ENCODE results near the gene TECPR1. TPM values are rescaled to one million over a fixed set of nuclear protein-coding genes. Genes with fewer than 3 reads are reported as not detected.

Gene TECPR1
- total and polyA plus RNA-seq, 2 of the 8 experiments (the other 6 are each of a cell fraction or from before 2014, with no cell fraction given): 1.3 to 11.1 TPM

GRCh38 chr7:98230746-98231471, 21.1 kb downstream of the TECPR1 start:
- Histone ChIP-seq H3K23me2 (ENCODE audit: low read depth, low read length) (no peaks in the 10 kb centered on the region), H3K4me2 (ENCODE audit: insufficient read depth in 1 of 2, low read depth in 2 of 2, low read length in 2 of 2) (no peak overlapping the region), H3K27me3 (replicated peaks in 1 of 4; ENCODE audit: control insufficient read depth in 3 of 4, extremely low read depth in 1 of 4, insufficient read depth in 3 of 4, low read length in 3 of 4) (no peaks in the 10 kb centered on the region), H2BK120ac (replicated peaks; ENCODE audit: low read depth, low read length) (no peak overlapping the region), H3K36me3 (ENCODE audit: control insufficient read depth in 2 of 4, insufficient read depth in 4 of 4, low read length in 3 of 4) (no peaks in the 10 kb centered on the region), H3K79me1 (ENCODE audit: low read depth, low read length) (no peaks in the 10 kb centered on the region), H3K14ac (ENCODE audit: insufficient read length) (no peak overlapping the region), H2AFZ (ENCODE audit: low read length) (no peak overlapping the region), H3K4me1 (replicated peaks in 1 of 4; ENCODE audit: control insufficient read depth in 3 of 4, insufficient read depth in 4 of 4, low read length in 3 of 4) (no peaks in the 10 kb centered on the region; a peak in 3 of 7 replicates), H2BK20ac (ENCODE audit: low read length) (no peak overlapping the region), H4K91ac (replicated peaks; ENCODE audit: insufficient read length, low read length) (no peak overlapping the region), H3K4me3 (ENCODE audit: extremely low read depth in 1 of 4, insufficient read depth in 2 of 4, low read depth in 3 of 4, low read length in 4 of 4) (no peak overlapping the region), H3K9ac (replicated peaks in 1 of 4; ENCODE audit: extremely low read depth in 1 of 4, low read depth in 3 of 4, low read length in 3 of 4) (no peak overlapping the region), H3K9me3 (ENCODE audit: insufficient read depth in 2 of 2, low read depth in 1 of 2, low read length in 1 of 2) (no peaks in the 10 kb centered on the region), H3K4ac (replicated peaks; ENCODE audit: insufficient read length, low read depth, low read length) (no peak overlapping the region), H4K8ac (ENCODE audit: extremely low read depth, insufficient read depth, low read length) (no peak overlapping the region; the same call in 1 of the 2 replicates), H3K18ac (ENCODE audit: extremely low read depth, low read length) (no peak overlapping the region), H4K5ac (ENCODE audit: insufficient read length, low read depth, low read length) (no peak overlapping the region), H2BK12ac (ENCODE audit: low read depth, low read length) (no peak overlapping the region), H3K56ac (replicated peaks; ENCODE audit: insufficient read length, low read depth, low read length) (no peak overlapping the region), H2BK15ac (ENCODE audit: low read length) (no peak overlapping the region), H3K79me2 (ENCODE audit: control insufficient read depth in 1 of 2, insufficient read depth in 2 of 2, low read length in 2 of 2) (no peaks in the 10 kb centered on the region), H3K27ac (ENCODE audit: low read depth, low read length) (no peak overlapping the region), H4K20me1 (replicated peaks in 1 of 2; ENCODE audit: control insufficient read depth in 1 of 2, insufficient read depth in 2 of 2, low read length in 2 of 2) (peaks cover 2 to 3% of the 10 kb centered on the region in 2 experiments), H2AK5ac (ENCODE audit: low read depth, low read length) (no peak overlapping the region), H2BK5ac (ENCODE audit: low read depth, low read length) (no peak overlapping the region), H3K23ac (ENCODE audit: insufficient read length) (no peak overlapping the region)
- CTCF ChIA-PET (ENCODE audit: partially characterized antibody): interaction anchor here (1.0 kb wide), 2 partner anchors 9 to 18 kb away, joined by 3 to 4 read pairs; no protein-coding TSS in a partner anchor
- 93% methylated on average over 25 of the region's 30 CpGs; no CpG with 5 or more reads in 1 of the 2 experiments for WGBS, 2 experiments (ENCODE audit: extremely low coverage in 1 of 2, insufficient coverage in 1 of 2, insufficient read length in 1 of 2, insufficient replicate concordance in 2 of 2, low coverage in 1 of 2, low lambda C conversion rate in 2 of 2, missing lambda C conversion rate in 1 of 2)
- TF ChIP-seq ZNF274 (IDR thresholded peaks at IDR 0.05; ENCODE audit: borderline replicate concordance, extremely low read depth, low read length) (no peak), POLR2A (IDR thresholded peaks at IDR 0.05; ENCODE audit: control extremely low read depth in 1 of 2, low read depth in 2 of 2, low read length in 2 of 2) (no peak), JUN (IDR thresholded peaks at IDR 0.05; ENCODE audit: low read depth, low read length) (no peak), NRF1 (IDR thresholded peaks at IDR 0.05; ENCODE audit: low read depth, low read length) (no peak), CBX5 (IDR thresholded peaks at IDR 0.05; ENCODE audit: low read depth, low read length) (no peak), SUZ12 (IDR thresholded peaks at IDR 0.05; ENCODE audit: low read length) (no peak), SP1 (IDR thresholded peaks at IDR 0.05; ENCODE audit: low read depth, low read length) (no peak), CTBP2 (IDR thresholded peaks at IDR 0.05; ENCODE audit: borderline replicate concordance, insufficient read depth, insufficient read length, low read length) (no peak), SAP30 (IDR thresholded peaks at IDR 0.05; ENCODE audit: insufficient read depth, insufficient replicate concordance, low read length) (no peak)
- no peak for FAIRE-seq
- DNase-seq (ENCODE audit: low read depth in 1 of 2, low spot score in 2 of 2): no peak
- POLR2A ChIA-PET (ENCODE audit: partially characterized antibody): no interaction called here
